ENCODE data around the gene OR2AE1.

The OR2AE1 gene

GRCh38 chr7:99910976-99911375 lies 34.1 kb upstream of the OR2AE1 start:
- H3K27ac ChIP-seq, result no peak overlapping the region
- TF ChIP-seq, protein P1, sequence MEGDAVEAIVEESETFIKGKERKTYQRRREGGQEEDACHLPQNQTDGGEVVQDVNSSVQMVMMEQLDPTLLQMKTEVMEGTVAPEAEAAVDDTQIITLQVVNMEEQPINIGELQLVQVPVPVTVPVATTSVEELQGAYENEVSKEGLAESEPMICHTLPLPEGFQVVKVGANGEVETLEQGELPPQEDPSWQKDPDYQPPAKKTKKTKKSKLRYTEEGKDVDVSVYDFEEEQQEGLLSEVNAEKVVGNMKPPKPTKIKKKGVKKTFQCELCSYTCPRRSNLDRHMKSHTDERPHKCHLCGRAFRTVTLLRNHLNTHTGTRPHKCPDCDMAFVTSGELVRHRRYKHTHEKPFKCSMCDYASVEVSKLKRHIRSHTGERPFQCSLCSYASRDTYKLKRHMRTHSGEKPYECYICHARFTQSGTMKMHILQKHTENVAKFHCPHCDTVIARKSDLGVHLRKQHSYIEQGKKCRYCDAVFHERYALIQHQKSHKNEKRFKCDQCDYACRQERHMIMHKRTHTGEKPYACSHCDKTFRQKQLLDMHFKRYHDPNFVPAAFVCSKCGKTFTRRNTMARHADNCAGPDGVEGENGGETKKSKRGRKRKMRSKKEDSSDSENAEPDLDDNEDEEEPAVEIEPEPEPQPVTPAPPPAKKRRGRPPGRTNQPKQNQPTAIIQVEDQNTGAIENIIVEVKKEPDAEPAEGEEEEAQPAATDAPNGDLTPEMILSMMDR (conservative IDR thresholded peaks at IDR 0.05; ENCODE audit: low read depth), result no peak
- DNase-seq (ENCODE audit: low spot score), result no peak
- CTCF ChIA-PET, result no interaction called here
- POLR2A ChIA-PET (ENCODE audit: low non-redundant PET), result no interaction called here

DNA sequence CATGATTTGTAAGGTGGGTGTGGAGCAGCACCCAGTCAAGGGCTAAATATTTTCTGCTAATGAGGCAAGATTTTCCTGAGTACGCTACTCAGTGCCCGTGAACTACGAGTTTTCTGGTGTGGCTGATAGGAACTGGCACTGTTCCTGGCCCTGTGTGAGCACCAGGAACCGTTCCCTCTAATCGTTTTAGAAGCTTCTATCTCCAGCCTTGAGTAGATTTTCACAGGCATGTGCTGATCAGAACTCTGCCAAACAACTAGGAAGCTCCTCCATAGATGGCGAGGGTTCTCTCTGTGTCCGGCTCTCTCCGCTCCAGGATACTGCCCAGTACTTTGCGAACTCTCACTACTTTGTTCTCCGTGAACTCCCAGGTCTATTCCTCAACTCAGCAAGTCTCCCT lies 24.7 kb upstream of the OR2AE1 start:
- CTCF ChIA-PET, result no interaction called here
- no peak for DNase-seq (ENCODE audit: low spot score)
- POLR2A ChIA-PET (ENCODE audit: low non-redundant PET), result no interaction called here
- H3K27ac ChIP-seq, result no peak overlapping the region
- TF ChIP-seq, protein P1 (conservative IDR thresholded peaks at IDR 0.05; ENCODE audit: low read depth), result no peak

DNA sequence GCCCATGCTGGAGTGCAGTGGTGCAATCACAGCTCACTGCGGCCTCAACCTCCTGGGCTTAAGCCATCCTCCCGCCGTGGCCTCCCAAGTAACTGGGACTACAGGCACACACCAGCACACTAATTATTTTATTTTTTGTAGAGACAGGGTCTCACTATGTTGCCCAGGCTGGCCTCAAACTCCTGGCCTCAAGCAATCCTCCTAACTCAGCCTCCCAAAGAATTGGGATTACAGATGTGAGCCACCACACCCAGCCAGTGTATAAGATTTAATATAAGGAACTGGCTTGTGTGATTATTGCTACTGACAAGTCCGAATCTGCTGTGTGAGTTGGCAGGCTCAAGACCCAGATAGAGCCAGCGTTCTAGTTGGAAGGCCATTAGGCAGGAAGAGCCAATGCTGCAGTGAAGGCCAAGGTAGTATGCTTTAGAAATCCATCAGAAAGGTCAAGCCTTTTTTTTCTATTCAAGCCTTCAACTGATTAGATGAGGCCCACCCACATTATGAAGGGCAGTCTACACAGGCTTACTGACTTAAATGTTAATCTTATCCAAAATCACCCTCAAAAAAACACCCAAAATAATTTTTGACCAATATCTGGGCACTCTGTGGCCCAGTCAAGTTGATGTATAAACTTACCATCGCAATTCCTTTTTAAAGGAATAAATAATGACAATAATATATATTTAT lies 23.1 kb upstream of the OR2AE1 start:
- DNase-seq (ENCODE audit: low spot score), result no peak
- TF ChIP-seq, protein P1 (conservative IDR thresholded peaks at IDR 0.05; ENCODE audit: low read depth), result no peak
- CTCF ChIA-PET, result no interaction called here
- H3K27ac ChIP-seq, result no peak overlapping the region
- POLR2A ChIA-PET (ENCODE audit: low non-redundant PET), result no interaction called here

GRCh38 chr7:99898836-99899235 lies 22.0 kb upstream of the OR2AE1 start:
- DNase-seq (ENCODE audit: low spot score), result no peak
- no peak overlapping the region for H3K27ac ChIP-seq
- TF ChIP-seq, protein P1 (conservative IDR thresholded peaks at IDR 0.05; ENCODE audit: low read depth), result no peak
- ChIA-PET CTCF (interaction anchor here (0.6 kb wide), 1 partner anchor 18 kb away, joined by 3 read pairs; no protein-coding TSS in a partner anchor), POLR2A (ENCODE audit: low non-redundant PET) (no interaction called here)

DNA sequence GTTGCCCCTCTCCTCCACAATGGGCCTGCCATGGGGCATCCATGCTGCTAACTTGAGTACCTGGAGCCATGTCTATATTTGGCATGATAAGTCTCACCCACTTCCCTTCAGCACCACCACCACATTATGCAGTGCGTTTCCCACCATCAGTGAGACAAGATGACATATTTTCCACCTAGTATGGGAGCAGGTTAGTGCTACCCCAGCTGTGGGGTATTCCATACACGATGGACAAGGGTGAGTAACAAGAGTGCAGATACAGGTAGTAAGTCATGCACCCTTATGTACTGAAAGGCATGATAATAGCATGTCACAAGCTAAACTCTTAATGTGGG lies 21.2 kb upstream of the OR2AE1 start:
- TF ChIP-seq, protein P1 (conservative IDR thresholded peaks at IDR 0.05; ENCODE audit: low read depth), result no peak
- ChIA-PET CTCF (no interaction called here), POLR2A (ENCODE audit: low non-redundant PET) (no interaction called here)
- no peak overlapping the region for H3K27ac ChIP-seq
- DNase-seq (ENCODE audit: low spot score), result no peak

DNA sequence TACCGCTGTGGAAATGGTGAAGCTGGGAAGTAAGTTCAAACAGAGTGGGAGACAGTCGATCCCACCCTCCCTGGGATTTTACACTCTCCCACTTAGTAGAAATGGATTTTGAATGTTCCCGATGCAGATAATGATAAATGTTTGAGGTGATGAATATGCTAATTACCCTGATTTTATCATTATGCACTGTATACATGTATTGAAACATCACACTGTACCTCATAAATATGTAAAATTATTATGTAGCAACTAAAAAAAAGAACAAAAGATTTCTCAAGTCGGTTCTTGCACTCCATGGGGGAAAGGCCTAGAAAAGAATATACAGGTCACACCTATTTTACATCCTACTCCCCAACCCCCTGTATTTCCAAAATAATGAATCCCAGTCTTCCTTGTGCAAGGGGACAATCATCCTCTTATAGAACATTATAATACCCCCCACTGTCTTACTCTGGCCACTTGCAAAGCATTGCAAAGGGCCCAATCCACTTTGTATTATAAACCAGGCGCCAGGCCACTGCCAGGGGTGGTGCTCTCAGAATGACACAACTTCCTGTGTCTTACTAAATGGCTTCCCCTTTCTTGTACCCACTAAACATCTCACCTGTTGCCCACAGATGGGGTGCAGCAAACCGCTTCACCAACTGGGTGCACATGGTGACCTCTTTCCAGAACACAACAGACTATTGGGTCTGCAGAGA lies 20.6 kb upstream of the OR2AE1 start:
- ChIA-PET CTCF (no interaction called here), POLR2A (ENCODE audit: low non-redundant PET) (no interaction called here)
- TF ChIP-seq, protein P1 (conservative IDR thresholded peaks at IDR 0.05; ENCODE audit: low read depth), result no peak
- H3K27ac ChIP-seq, result no peak overlapping the region
- DNase-seq (ENCODE audit: low spot score), result no peak
